Measurements from ENCODE around the gene DDA1.

Gene DDA1

GRCh38 chr19:17327654-17328516 is 18.5 kb downstream of the DDA1 start:
- Mint-ChIP-seq H3K9me3 (no peaks in the 10 kb centered on the region), H3K27ac (no peak overlapping the region), H3K36me3 (ENCODE audit: low read depth) (no peaks in the 10 kb centered on the region), H3K4me1 (ENCODE audit: low read depth) (peaks cover 18% of the 10 kb centered on the region), H3K27me3 (no peaks in the 10 kb centered on the region), H3K4me3 (peak overlapping the region; percentile 43)

DNA sequence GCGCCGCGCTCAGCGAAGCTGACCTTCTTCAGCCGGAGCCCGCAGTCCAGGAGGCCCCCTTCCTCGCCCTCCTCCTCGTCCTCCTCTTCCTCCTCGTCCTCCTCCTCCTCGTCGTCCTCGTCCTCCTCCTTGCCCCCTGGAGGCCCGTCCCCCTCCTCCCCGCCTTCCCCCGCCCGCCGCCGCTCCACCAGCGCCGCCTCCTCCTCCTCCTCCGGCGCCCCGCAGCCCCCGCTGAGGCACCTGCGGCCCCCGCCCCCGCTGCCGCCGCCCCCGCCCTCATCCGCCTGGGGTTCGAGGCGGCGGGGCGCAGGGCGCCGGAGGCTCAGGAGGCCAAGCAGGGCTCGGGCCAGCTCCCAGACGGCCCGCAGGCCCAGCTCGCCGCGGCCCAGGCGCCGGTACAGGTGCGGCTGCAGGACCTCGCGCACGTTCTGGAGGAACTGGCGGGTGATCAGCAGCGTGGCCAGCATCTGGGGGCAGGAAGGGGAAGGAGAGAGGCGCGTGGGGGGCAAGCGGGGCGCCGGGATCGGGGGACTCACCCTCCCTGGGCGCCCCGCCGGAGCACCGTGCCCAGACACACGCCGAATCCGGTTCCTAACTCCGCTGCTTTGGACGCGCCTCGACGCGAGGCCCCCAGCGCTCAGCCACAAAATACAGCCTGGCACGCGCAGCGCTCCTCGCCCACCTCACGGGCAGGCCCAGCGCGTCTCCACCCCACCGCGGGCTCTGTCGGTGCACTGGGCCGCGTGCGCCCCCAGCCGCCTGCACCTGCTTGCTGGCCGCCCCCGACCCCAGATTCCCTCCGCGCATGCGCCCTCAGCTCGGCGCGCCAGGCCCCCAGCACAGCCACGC is 19.4 kb downstream of the DDA1 start:
- Mint-ChIP-seq H3K27ac (no peak overlapping the region), H3K27me3 (no peaks in the 10 kb centered on the region), H3K36me3 (ENCODE audit: low read depth) (no peaks in the 10 kb centered on the region)

GRCh38 chr19:17329366-17330261 is 20.3 kb downstream of the DDA1 start:
- Mint-ChIP-seq H3K27me3 (no peaks in the 10 kb centered on the region), H3K4me3 (no peak overlapping the region), H3K4me1 (ENCODE audit: low read depth) (peaks cover 26% of the 10 kb centered on the region)

More for the DNA sequence above, 19.4 kb downstream of the DDA1 start:
- peaks cover 22% of the 10 kb centered on the region for H3K4me1 Mint-ChIP-seq (ENCODE audit: low read depth)
- H3K9me3 Mint-ChIP-seq, result no peaks in the 10 kb centered on the region
- H3K4me3 Mint-ChIP-seq, result peak overlapping the region; percentile 37

GRCh38 chr19:17330262-17331044 is 21.1 kb downstream of the DDA1 start:
- Mint-ChIP-seq H3K27me3 (no peaks in the 10 kb centered on the region), H3K4me3 (no peak overlapping the region), H3K9me3 (no peaks in the 10 kb centered on the region), H3K27ac (no peak overlapping the region), H3K36me3 (ENCODE audit: low read depth) (no peaks in the 10 kb centered on the region), H3K4me1 (ENCODE audit: low read depth) (peaks cover 35% of the 10 kb centered on the region)

More at GRCh38 chr19:17329366-17330261, 20.3 kb downstream of the DDA1 start:
- H3K27ac Mint-ChIP-seq, result no peak overlapping the region
- no peaks in the 10 kb centered on the region for H3K36me3 Mint-ChIP-seq (ENCODE audit: low read depth)
- no peaks in the 10 kb centered on the region for H3K9me3 Mint-ChIP-seq

DNA sequence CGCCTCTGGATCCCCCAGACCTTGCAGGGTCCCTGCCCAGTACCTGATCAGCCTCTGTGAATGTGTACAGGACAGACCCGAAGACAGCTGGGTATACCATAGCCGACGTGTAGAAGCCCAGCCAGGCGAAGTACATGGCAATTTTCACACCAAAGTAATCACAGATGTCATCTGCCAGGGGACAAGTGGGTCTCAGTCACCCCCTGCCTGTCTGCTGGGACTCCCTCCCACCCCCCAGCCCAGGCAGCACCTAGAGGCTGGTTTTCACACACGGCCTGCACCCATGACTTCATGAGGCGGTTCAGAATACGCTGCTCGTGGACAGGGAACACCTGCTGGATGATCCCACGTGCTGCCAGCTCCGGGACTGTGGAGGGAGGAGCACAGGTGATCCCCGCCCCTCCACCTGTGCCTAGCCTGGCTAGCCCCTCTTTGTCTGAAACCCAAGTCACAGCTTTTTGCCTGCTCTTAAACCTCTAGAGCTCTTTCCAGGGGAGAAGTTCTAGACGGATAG is 21.7 kb downstream of the DDA1 start:
- H3K4me3 Mint-ChIP-seq, result no peak overlapping the region
- H3K4me1 Mint-ChIP-seq (ENCODE audit: low read depth), result peaks cover 39% of the 10 kb centered on the region
- no peaks in the 10 kb centered on the region for H3K36me3 Mint-ChIP-seq (ENCODE audit: low read depth)
- H3K9me3 Mint-ChIP-seq, result no peaks in the 10 kb centered on the region
- no peaks in the 10 kb centered on the region for H3K27me3 Mint-ChIP-seq
- H3K27ac Mint-ChIP-seq, result no peak overlapping the region

- Mint-ChIP-seq H3K4me3 (no peak overlapping the region), H3K27me3 (no peaks in the 10 kb centered on the region), H3K36me3 (ENCODE audit: low read depth) (no peaks in the 10 kb centered on the region), H3K27ac (no peak overlapping the region), H3K9me3 (no peaks in the 10 kb centered on the region), H3K4me1 (ENCODE audit: low read depth) (peaks cover 47% of the 10 kb centered on the region)
Observed at GRCh38 chr19:17332360-17332676, 23.0 kb downstream of the DDA1 start.

DNA sequence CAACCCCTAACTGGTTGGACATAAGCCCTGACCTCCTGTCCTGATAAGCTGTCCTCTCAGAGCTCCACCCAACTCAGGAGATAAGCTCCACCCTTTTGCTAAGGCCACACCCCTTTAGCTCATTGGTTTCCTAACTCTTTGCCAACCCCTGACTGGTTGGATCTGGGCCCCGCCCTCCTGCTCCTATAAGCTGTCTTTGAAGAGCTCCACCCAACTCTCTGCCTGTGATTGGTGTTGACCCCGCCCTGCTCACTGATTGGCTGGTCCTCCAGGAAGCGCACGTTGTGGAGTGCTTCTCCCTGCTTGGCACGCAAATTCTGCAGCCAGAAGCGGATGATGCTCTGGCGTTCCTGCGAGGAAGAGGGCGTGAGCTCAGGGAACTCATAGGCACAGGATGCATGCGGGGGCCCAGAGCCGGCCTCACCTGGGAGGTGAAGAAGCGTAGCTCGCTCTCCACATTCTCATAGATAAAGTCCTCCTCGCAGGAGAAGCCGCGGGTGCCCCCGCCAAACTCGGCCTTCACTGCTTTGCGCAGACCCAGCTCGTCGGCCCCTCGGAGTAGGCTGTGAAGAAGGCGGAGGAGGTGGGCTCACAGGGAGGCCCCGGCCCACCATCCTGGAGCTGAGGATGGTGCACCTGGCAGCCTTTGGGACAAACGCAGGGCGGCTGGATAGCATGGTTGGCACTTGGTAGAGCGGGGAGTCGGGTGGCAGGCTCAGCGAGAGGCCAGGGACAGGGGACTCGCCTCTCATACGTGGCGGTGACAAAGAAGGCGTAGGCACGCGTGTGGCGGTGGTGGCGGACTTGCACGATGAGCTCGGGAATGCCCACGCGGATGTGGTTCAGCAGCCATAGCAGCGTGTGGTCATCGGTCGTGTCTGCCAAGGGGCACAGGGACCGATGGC is 23.6 kb downstream of the DDA1 start:
- peak overlapping the region; percentile 32 for H3K4me3 Mint-ChIP-seq
- H3K27me3 Mint-ChIP-seq, result no peaks in the 10 kb centered on the region
- H3K4me1 Mint-ChIP-seq (ENCODE audit: low read depth), result peaks cover 45% of the 10 kb centered on the region

DNA sequence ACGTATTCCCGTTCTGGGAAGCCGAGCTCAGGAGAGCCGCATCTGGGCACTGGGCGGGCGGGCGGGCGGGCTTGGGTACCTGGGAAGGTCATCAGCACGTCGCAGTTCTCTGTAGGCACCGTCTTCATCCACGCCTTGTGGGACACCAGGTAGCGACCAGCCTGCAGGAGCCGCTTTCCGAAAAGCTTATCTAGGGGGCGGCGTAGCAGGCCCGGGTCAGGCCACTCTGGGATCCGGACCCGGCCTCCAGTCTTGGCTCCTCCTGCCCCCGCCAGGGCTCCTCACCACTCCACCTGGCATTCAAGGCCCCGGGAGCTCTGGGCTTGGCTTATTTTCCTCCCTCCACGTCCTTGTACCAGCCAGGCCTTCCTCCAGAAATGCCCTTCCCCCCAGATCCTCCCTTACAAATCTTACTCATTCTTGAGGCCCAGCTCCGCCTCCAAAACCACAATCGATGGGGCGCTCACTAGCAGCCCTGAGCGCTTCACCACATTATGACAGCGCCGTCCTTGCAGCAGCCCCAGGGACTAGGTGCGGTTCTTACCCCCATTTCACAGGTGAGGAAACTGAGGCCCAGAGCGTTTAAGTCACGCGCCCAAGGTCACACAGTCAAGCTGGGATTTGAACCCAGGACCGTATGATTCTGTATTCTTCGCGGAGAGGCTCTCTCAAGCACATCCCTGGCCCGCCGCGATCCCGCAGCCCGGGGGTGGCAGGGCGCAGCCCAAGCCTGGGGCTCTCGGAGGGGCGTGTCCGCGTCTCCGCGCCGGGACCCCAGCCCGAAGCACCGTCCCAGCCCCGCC is 24.4 kb downstream of the DDA1 start:
- Mint-ChIP-seq H3K9me3 (no peaks in the 10 kb centered on the region), H3K4me3 (peak overlapping the region; percentile 81), H3K27ac (peak overlapping the region; percentile 49), H3K4me1 (ENCODE audit: low read depth) (peaks cover 50% of the 10 kb centered on the region), H3K36me3 (ENCODE audit: low read depth) (no peaks in the 10 kb centered on the region), H3K27me3 (no peaks in the 10 kb centered on the region)

More for the DNA sequence above, 23.6 kb downstream of the DDA1 start:
- Mint-ChIP-seq H3K27ac (no peak overlapping the region), H3K9me3 (no peaks in the 10 kb centered on the region), H3K36me3 (ENCODE audit: low read depth) (no peaks in the 10 kb centered on the region)

DNA sequence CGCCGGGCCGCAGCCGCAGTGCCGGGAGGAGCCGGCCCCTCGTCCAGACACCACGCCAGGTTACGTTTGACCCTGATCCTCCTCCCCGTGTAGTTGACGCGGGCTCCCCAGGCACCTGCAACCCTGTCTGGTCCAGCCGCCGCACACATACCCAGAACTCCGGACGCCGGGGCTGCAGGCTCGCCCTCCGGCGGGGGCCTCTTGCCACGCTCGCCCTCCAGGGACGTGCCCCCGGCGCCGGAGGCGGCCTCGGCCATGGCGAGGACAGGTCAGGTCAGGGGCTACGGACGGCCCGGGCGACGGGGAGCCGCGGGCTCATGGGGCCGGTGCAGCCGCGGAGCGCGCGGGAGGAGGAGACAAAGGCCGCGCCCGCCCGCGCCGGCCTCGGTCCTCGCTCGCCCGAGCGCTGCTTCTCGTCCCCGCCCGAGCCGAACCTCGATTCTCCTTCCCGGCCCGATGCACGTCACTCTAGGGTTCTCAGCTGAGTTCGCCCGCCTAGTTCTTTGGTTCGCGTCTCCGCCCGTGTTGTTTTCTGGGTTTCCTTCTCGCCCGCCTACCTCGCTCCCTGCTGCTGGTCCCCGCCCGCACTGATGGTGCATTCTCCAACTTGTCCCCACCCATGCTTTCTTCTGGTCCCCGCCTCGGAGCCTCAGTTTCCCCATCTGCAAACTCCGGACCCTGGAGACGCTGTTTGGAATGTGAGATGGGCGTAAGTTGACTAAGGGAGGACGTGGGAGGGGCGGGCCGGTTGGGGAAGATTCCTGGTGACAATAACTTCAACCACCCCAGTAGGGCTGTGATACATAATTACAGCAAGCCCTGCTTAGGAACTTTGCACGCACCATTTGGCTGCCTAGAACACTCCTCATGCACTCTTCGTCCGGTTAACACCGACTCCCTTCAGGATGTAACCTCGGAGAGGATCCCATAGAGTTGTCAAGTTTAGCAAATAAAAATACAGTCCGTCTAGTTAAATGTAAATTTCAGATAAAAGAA is 25.3 kb downstream of the DDA1 start, which contains the start of gene ANO8:
ANO8 (minus strand) TSS at position 442 of the 996 bp plus-strand sequence; CDS start at position 257, 185 bp downstream.
- Mint-ChIP-seq H3K36me3 (ENCODE audit: low read depth) (peaks cover 6% of the 10 kb centered on the region), H3K4me1 (ENCODE audit: low read depth) (peaks cover 44% of the 10 kb centered on the region), H3K27me3 (no peaks in the 10 kb centered on the region), H3K27ac (peak within 1 kb of the TSS; percentile 63), H3K4me3 (peak within 1 kb of the TSS; percentile 84), H3K9me3 (no peaks in the 10 kb centered on the region)

DNA sequence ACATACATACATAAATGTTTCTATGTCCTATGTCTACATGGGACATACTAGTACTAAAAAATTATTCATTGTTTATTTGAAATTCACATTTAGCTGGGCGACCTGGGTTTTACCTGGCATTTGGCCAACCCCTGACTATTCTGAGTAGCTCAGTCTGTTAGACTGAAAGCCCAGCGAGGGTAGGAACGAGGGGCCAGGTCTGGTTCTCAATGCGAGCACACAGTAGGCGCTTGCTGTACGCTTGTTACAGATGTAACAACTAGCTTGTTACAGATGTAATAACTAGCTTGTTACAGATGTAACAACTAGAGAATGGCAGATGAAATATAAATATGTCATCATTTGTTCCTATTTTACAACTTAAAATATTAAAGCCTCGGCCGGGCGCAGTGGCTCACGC is 26.2 kb downstream of the DDA1 start:
- no peak overlapping the region for H3K27ac Mint-ChIP-seq
- no peaks in the 10 kb centered on the region for H3K27me3 Mint-ChIP-seq
- H3K9me3 Mint-ChIP-seq, result no peaks in the 10 kb centered on the region
- H3K36me3 Mint-ChIP-seq (ENCODE audit: low read depth), result peaks cover 6% of the 10 kb centered on the region
- peak overlapping the region; percentile 50 for H3K4me3 Mint-ChIP-seq
- H3K4me1 Mint-ChIP-seq (ENCODE audit: low read depth), result peaks cover 41% of the 10 kb centered on the region

DNA sequence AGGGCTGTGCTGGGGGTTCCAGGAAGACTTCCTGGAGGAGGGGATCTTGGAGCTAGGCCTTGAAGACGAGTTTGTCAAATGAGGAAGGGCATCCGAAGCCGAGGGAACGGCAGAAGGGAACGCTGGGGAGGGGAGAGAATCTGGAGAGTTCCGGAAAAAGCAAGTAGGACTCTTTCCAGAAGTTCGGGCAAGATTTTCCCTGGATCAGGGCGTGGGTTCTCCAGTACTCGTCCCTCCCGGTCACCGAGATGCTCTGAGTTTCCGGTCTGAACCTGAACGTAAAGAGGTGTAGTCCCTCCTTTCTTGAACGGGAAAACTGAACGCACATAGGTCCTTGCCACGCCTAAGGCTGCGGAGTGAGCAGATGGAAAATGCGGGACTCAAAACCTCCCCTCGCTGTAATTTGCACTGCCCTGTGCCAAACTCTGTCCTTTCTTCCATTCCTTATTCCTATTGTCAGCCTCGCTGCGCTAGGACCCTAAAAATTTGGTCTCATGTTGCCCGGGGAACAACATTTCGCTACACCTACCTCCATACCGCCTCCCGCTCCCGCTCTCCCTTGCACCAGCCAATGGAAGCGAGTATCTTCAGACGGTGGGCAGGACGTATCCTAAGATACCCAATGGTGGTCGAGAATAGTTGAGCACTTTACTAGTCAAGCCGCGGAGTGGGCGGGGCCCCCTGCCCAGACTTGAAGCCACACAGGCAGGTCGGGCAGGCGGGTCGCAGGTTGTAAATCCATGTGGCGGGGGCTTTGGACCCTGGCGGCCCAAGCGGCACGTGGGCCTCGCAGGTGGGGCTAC is 27.7 kb downstream of the DDA1 start, which contains the start of gene GTPBP3:
GTPBP3 (plus strand) TSS at position 682 of the 803 bp plus-strand sequence; CDS start at position 741, 59 bp downstream.
- Mint-ChIP-seq H3K36me3 (ENCODE audit: low read depth) (peaks cover 10% of the 10 kb centered on the region), H3K27ac (peak within 1 kb of the TSS; percentile 96), H3K9me3 (no peaks in the 10 kb centered on the region), H3K4me3 (peak within 1 kb of the TSS; percentile 94), H3K4me1 (ENCODE audit: low read depth) (peaks cover 41% of the 10 kb centered on the region), H3K27me3 (no peaks in the 10 kb centered on the region)

Data from stimulated activated naive CD8-positive, alpha-beta T cell treated with anti-CD3 and anti-CD28 coated beads, Interleukin-15, Interleukin-2, amounts not matched to agents 100 ng/mL and 50 ng/mL, for 24 hours (primary cell).